HepG2 (cell line): Measurements from ENCODE around the gene DOCK4. TPM values are rescaled to one million over a fixed set of nuclear protein-coding genes. Genes with fewer than 3 reads are reported as not detected.

ENCODE experiments used
- E2F5 ChIP-seq: sonication (generic); formaldehyde crosslinking; conservative IDR thresholded peaks from 2 replicates; pipeline ENCODE4 v1.4.0; 2020; ENCODE audit warnings: missing genetic modification reagents
- GABPB1 ChIP-seq: IDR thresholded peaks from 2 replicates; pipeline ENCODE4 v1.6.1; 2016; ENCODE audit warnings: mild to moderate bottlenecking, missing genetic modification reagents, moderate library complexity, missing compliant biosample characterization
- HDAC6 ChIP-seq: fragments of 200-600 bp; sonication (generic); IDR thresholded peaks from 2 replicates; pipeline ENCODE4 v1.7.0; 2017; ENCODE audit warnings: mild to moderate bottlenecking, antibody characterized with exemption, low read length, low read depth
- IRF9 ChIP-seq: sonication (generic); formaldehyde crosslinking; IDR thresholded peaks from 2 replicates; pipeline ENCODE4 v1.8.0; 2022; ENCODE audit warnings: missing genetic modification reagents, mild to moderate bottlenecking, borderline replicate concordance
- KDM5B ChIP-seq: sonication (generic); formaldehyde crosslinking; IDR thresholded peaks from 2 replicates; pipeline ENCODE4 v1.4.0; 2020; ENCODE audit warnings: missing genetic modification reagents, mild to moderate bottlenecking, borderline replicate concordance
- KMT2A ChIP-seq: sonication (generic); formaldehyde crosslinking; IDR thresholded peaks from 2 replicates; pipeline ENCODE4 v1.4.0; 2020; ENCODE audit warnings: missing genetic modification reagents
- LCORL ChIP-seq, 2 experiments: fragments of 450-650 bp in 1 of 2; sonication (generic) in 1 of 2; formaldehyde crosslinking in 1 of 2; IDR thresholded peaks; 2 replicates each; pipeline versions ENCODE4 v1.5.0 to v1.6.1; 2017 to 2020; ENCODE audit warnings: antibody characterized with exemption in 1 of 2, missing genetic modification reagents in 1 of 2
- MED1 ChIP-seq: sonication (generic); formaldehyde crosslinking; IDR thresholded peaks from 2 replicates; pipeline ENCODE4 v1.4.0; 2020; ENCODE audit warnings: missing genetic modification reagents
- MEF2D ChIP-seq: sonication (generic); formaldehyde crosslinking; IDR thresholded peaks from 2 replicates; pipeline ENCODE4 v1.5.1; 2020; ENCODE audit warnings: mild to moderate bottlenecking, missing genetic modification reagents
- MYNN ChIP-seq: sonication (generic); formaldehyde crosslinking; IDR thresholded peaks from 2 replicates; pipeline ENCODE4 v1.4.0; 2020; ENCODE audit warnings: mild to moderate bottlenecking, low read depth, missing genetic modification reagents
- NPAS2 ChIP-seq: sonication (generic); formaldehyde crosslinking; IDR thresholded peaks from 2 replicates; pipeline ENCODE4 v1.8.0; 2022; ENCODE audit warnings: mild to moderate bottlenecking, missing genetic modification reagents, borderline replicate concordance
- PAX8 ChIP-seq: sonication (generic); formaldehyde crosslinking; IDR thresholded peaks from 2 replicates; pipeline ENCODE4 v1.8.0; 2022; ENCODE audit warnings: mild to moderate bottlenecking, missing genetic modification reagents, borderline replicate concordance
- SMAD3 ChIP-seq: sonication (generic); formaldehyde crosslinking; IDR thresholded peaks from 2 replicates; pipeline ENCODE4 v1.4.0; 2020; ENCODE audit warnings: missing genetic modification reagents
- ZBTB14 ChIP-seq: sonication (generic); formaldehyde crosslinking; IDR thresholded peaks from 2 replicates; pipeline ENCODE4 v1.4.0; 2020; ENCODE audit warnings: missing genetic modification reagents
- ZNF367 ChIP-seq: sonication (generic); formaldehyde crosslinking; IDR thresholded peaks from 2 replicates; pipeline ENCODE4 v1.4.0; 2020; ENCODE audit warnings: missing genetic modification reagents, borderline replicate concordance
- ZNF460 ChIP-seq: sonication (generic); formaldehyde crosslinking; IDR thresholded peaks from 2 replicates; pipeline ENCODE4 v1.5.1; 2020; ENCODE audit warnings: missing genetic modification reagents, mild to moderate bottlenecking, borderline replicate concordance
- polyA plus RNA-seq, 8 experiments: library from polyadenylated mRNA; depleted of rRNA in 3 of 8; stranded (reverse) in 7 of 8; unstranded in 1 of 8; fragments of >200 nt; fragmentation: Illumina TruSeq in 4 of 8; extraction: Trizol in 4 of 8; gene quantifications; 2 replicates each; pipeline versions ENCODE4 v1.2.1 to v1.2.3, GENCODE V29; 2011 to 2016; ENCODE audit warnings: low read depth in 4 of 8, missing spikeins in 1 of 8, mixed read lengths in 1 of 8; ENCODE audit not compliant: insufficient read depth in 1 of 8
- total RNA-seq, 5 experiments: library from RNA; depleted of rRNA; stranded (reverse); fragments of >200 nt; fragmentation: Illumina TruSeq; extraction: Trizol; gene quantifications; 2 replicates each; pipeline ENCODE4 v1.2.3, GENCODE V29; 2016; ENCODE audit warnings: low read depth in 1 of 5
- TF ChIP-seq, protein P1 (sequence below): sonication (generic); formaldehyde crosslinking; IDR thresholded peaks from 2 replicates; pipeline ENCODE4 v1.4.0; 2020; ENCODE audit warnings: mild to moderate bottlenecking, missing genetic modification reagents, borderline replicate concordance

Gene DOCK4
- total and polyA plus RNA-seq, 2 of the 13 experiments (the other 11 are each of a cell fraction or from before 2014, with no cell fraction given) = 13.5 to 17.4 TPM

GRCh38 chr7:112086496-112087254, 119.5 kb downstream of the DOCK4 start (continued):
- TF ChIP-seq NPAS2 (CRISPR knock-in tag) (no peak), MYNN (CRISPR knock-in tag) (no peak), IRF9 (CRISPR knock-in tag) (no peak), PAX8 (CRISPR knock-in tag) (no peak), ZNF460 (CRISPR knock-in tag) (no peak), E2F5 (no peak), KMT2A (CRISPR knock-in tag) (peak; percentile 58; the same call in 1 of the 2 replicates), KDM5B (CRISPR knock-in tag) (no peak), GABPB1 (no peak), LCORL (IDR thresholded peaks at IDR 0.05) (peak; percentile 61; the same call in 1 of the 2 replicates), LCORL (CRISPR knock-in tag; IDR thresholded peaks at IDR 0.05) (peak; percentile 98), ZNF367 (CRISPR knock-in tag) (no peak), MED1 (CRISPR knock-in tag) (peak; percentile 79), ZBTB14 (CRISPR knock-in tag) (no peak), MEF2D (CRISPR knock-in tag) (peak; percentile 58; the same call in 1 of the 2 replicates), HDAC6 (no peak), SMAD3 (CRISPR knock-in tag) (0 out of 2 replicates have a peak, but pooled peaks have one; percentile 29)
- TF ChIP-seq, protein P1, sequence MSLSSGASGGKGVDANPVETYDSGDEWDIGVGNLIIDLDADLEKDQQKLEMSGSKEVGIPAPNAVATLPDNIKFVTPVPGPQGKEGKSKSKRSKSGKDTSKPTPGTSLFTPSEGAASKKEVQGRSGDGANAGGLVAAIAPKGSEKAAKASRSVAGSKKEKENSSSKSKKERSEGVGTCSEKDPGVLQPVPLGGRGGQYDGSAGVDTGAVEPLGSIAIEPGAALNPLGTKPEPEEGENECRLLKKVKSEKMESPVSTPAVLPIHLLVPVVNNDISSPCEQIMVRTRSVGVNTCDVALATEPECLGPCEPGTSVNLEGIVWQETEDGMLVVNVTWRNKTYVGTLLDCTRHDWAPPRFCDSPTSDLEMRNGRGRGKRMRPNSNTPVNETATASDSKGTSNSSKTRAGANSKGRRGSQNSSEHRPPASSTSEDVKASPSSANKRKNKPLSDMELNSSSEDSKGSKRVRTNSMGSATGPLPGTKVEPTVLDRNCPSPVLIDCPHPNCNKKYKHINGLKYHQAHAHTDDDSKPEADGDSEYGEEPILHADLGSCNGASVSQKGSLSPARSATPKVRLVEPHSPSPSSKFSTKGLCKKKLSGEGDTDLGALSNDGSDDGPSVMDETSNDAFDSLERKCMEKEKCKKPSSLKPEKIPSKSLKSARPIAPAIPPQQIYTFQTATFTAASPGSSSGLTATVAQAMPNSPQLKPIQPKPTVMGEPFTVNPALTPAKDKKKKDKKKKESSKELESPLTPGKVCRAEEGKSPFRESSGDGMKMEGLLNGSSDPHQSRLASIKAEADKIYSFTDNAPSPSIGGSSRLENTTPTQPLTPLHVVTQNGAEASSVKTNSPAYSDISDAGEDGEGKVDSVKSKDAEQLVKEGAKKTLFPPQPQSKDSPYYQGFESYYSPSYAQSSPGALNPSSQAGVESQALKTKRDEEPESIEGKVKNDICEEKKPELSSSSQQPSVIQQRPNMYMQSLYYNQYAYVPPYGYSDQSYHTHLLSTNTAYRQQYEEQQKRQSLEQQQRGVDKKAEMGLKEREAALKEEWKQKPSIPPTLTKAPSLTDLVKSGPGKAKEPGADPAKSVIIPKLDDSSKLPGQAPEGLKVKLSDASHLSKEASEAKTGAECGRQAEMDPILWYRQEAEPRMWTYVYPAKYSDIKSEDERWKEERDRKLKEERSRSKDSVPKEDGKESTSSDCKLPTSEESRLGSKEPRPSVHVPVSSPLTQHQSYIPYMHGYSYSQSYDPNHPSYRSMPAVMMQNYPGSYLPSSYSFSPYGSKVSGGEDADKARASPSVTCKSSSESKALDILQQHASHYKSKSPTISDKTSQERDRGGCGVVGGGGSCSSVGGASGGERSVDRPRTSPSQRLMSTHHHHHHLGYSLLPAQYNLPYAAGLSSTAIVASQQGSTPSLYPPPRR (CRISPR knock-in tag) = peak; percentile 85; the same call in 1 of the 2 replicates
